OCI-LY7 (cell line): ENCODE data around the gene LPCAT3. TPM values are rescaled to one million over a fixed set of nuclear protein-coding genes. Genes with fewer than 3 reads are reported as not detected.

Source experiments
- BruUV-seq: library from RNA; stranded (reverse); fragments of 400-500 nt; replicated peaks from 2 replicates; lab custom pipeline; 2021; lab: Mats Ljungman, UMichigan
- CTCF ChIA-PET: fragments of 300-600 bp; sonication (Branson Sonifier 250); formaldehyde crosslinking; loops from one replicate; lab custom pipeline; 2022; ENCODE audit warnings: antibody characterized with exemption; ENCODE audit not compliant: unreplicated experiment; lab: Charles Lee
- POLR2A ChIA-PET: fragments of 300-600 bp; sonication (Branson Sonifier 250); formaldehyde crosslinking; loops from one replicate; lab custom pipeline; 2022; ENCODE audit warnings: antibody characterized with exemption; lab: Charles Lee
- DNase-seq: peaks from one replicate; pipeline ENCODE4 v3.0.0-alpha.2; 2015; ENCODE audit warnings: low spot score
- H2AFZ ChIP-seq: fragments of 200-600 bp; sonication (generic), shearing (Covaris generic); 2 replicates; pipeline ENCODE4 v1.6.1; 2014; ENCODE audit warnings: mild to moderate bottlenecking, antibody characterized with exemption, low read length, moderate library complexity
- H3K27ac ChIP-seq: fragments of 200-600 bp; sonication (generic); 2 replicates; pipeline ENCODE4 v1.5.1; 2014; ENCODE audit warnings: mixed run types, low read depth, mild to moderate bottlenecking, moderate library complexity, low read length, inconsistent platforms; ENCODE audit not compliant: poor library complexity, severe bottlenecking
- H3K36me3 ChIP-seq: fragments of 200-600 bp; sonication (generic); 2 replicates; pipeline ENCODE4 v1.6.1; 2014; ENCODE audit warnings: mild to moderate bottlenecking, antibody characterized with exemption, low read length, moderate library complexity, mixed read lengths; ENCODE audit not compliant: insufficient read depth
- H3K4me1 ChIP-seq: fragments of 200-600 bp; sonication (generic); 2 replicates; pipeline ENCODE4 v1.5.1; 2014; ENCODE audit warnings: mild to moderate bottlenecking, low read length; ENCODE audit not compliant: insufficient read depth, poor library complexity, severe bottlenecking
- H3K4me2 ChIP-seq: fragments of 200-600 bp; sonication (generic); 2 replicates; pipeline ENCODE4 v1.6.1; 2014; ENCODE audit warnings: mild to moderate bottlenecking, low read length
- H3K4me3 ChIP-seq: fragments of 200-600 bp; sonication (generic); 2 replicates; pipeline ENCODE4 v1.5.1; 2014; ENCODE audit warnings: mild to moderate bottlenecking, low read depth, low read length; ENCODE audit not compliant: poor library complexity, severe bottlenecking
- H3K79me2 ChIP-seq: fragments of 200-600 bp; sonication (generic); 2 replicates; pipeline ENCODE4 v1.6.1; 2016; ENCODE audit warnings: low read depth, mild to moderate bottlenecking, low read length, moderate library complexity, mixed read lengths; ENCODE audit not compliant: insufficient read depth
- H3K9me2 ChIP-seq: fragments of 200-600 bp; sonication (generic); 2 replicates; pipeline ENCODE4 v1.6.1; 2016; ENCODE audit warnings: mild to moderate bottlenecking, low read length, mixed read lengths; ENCODE audit not compliant: insufficient read depth
- H3K9me3 ChIP-seq: fragments of 200-600 bp; sonication (generic); 2 replicates; pipeline ENCODE4 v1.6.1; 2014; ENCODE audit warnings: mild to moderate bottlenecking, mixed run types, low read length, mixed read lengths
- H4K20me1 ChIP-seq: fragments of 200-600 bp; sonication (generic); 2 replicates; pipeline ENCODE4 v1.6.1; 2014; ENCODE audit warnings: mild to moderate bottlenecking, antibody characterized with exemption, low read length, moderate library complexity, mixed read lengths; ENCODE audit not compliant: insufficient read depth
- CTCF ChIP-seq: fragments of 200-600 bp; sonication (generic); conservative IDR thresholded peaks from 2 replicates; pipeline ENCODE4 v1.5.1; 2014; ENCODE audit warnings: mild to moderate bottlenecking, antibody characterized with exemption, low read length, moderate library complexity, mixed read lengths
- EZH2phosphoT487 ChIP-seq: fragments of 200-600 bp; sonication (generic); IDR thresholded peaks from 2 replicates; pipeline ENCODE4 v1.6.1; 2018; ENCODE audit warnings: low read depth, borderline replicate concordance, mild to moderate bottlenecking, mixed run types, antibody characterized with exemption, low read length, moderate library complexity, mixed read lengths
- intact Hi-C: fragments of 100-400 bp; cut with micrococcal nuclease; formaldehyde crosslinking; loops from one replicate; pipeline ENCODE4 v1.10.0; 2022; ENCODE audit not compliant: unreplicated experiment
- total RNA-seq, 2 experiments: library from RNA; depleted of rRNA in 1 of 2; stranded (reverse); fragments of >200 nt in 1 of 2; shearing (Covaris generic) in 1 of 2; gene quantifications; 2 replicates each; pipeline ENCODE4 v1.2.3, GENCODE V29; 2014 to 2022

Gene LPCAT3
- total RNA-seq, 2 experiments from 2014 or later: 17.4 to 29.7 TPM

- no TSS peak for BruUV-seq
- peak overlapping the region; percentile 3 for H3K4me3 ChIP-seq
Measured at GRCh38 chr12:6961695-6962284, 56.5 kb downstream of the LPCAT3 start.

DNA sequence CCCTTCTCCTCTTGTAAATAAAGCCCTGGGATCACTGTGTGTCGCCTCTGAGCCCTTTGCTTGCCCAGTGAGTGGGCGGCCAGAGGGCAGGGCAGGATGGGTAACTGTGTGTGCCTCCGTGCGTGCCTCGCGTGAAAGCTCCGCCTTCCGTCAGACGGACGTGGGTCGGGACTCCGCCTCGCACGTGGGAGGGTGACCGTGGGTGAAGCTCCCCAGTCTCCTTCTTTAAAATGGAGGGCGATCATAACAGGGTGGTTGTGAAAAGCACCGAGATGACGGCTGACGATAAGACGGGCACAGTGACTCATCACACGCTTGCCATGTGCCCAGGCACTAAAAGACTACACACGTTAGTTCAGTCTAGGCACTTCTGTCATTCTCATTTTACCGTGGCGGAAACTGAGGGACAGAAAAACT is 57.0 kb downstream of the LPCAT3 start:
- BruUV-seq: no TSS peak
- H2AFZ ChIP-seq: 0 out of 2 replicates have a peak overlapping the region, but pooled peaks have one; percentile 5

More at GRCh38 chr12:6961695-6962284, 56.5 kb downstream of the LPCAT3 start:
- intact Hi-C loops: loop anchor here (5.0 kb wide), 1 partner anchor 89 kb away; the partner anchor contains the start of gene SPSB2
- H2AFZ ChIP-seq: 0 out of 2 replicates have a peak overlapping the region, but pooled peaks have one; percentile 5
- peak; percentile 67 for DNase-seq
- peak overlapping the region; percentile 39 for H3K27ac ChIP-seq
- H3K9me3 ChIP-seq: no peaks in the 10 kb centered on the region
- no peaks in the 10 kb centered on the region for H3K79me2 ChIP-seq
- CTCF ChIA-PET: interaction anchor here (0.6 to 10.6 kb wide), 2 partner anchors 13 to 16 kb away, joined by 3 to 110 read pairs; partner anchors contain the start of genes C12orf57 and RNU7-1
- peak overlapping the region; percentile 75 for H3K4me2 ChIP-seq
- no peaks in the 10 kb centered on the region for H4K20me1 ChIP-seq
- TF ChIP-seq CTCF (peak; percentile 71), EZH2phosphoT487 (no peak)
- peaks cover 81% of the 10 kb centered on the region for H3K4me1 ChIP-seq
- POLR2A ChIA-PET: interaction anchor here (0.8 to 9.3 kb wide), 5 partner anchors 11 to 678 kb away, joined by 3 to 155 read pairs (median 3); partner anchors contain the start of genes C12orf57, PTPN6, RNU7-1 and USP5
- H3K9me2 ChIP-seq: no peaks in the 10 kb centered on the region
- H3K36me3 ChIP-seq: peaks cover 32% of the 10 kb centered on the region

More for the DNA sequence above, 57.0 kb downstream of the LPCAT3 start:
- TF ChIP-seq CTCF (no peak), EZH2phosphoT487 (no peak)
- peaks cover 27% of the 10 kb centered on the region for H3K36me3 ChIP-seq
- H3K79me2 ChIP-seq: no peaks in the 10 kb centered on the region
- no peaks in the 10 kb centered on the region for H4K20me1 ChIP-seq
- peak overlapping the region; percentile 75 for H3K4me2 ChIP-seq
- POLR2A ChIA-PET: interaction anchor here (0.8 to 9.3 kb wide), 4 partner anchors 10 to 679 kb away, joined by 3 to 155 read pairs (median 8); partner anchors contain the start of genes C12orf57, PTPN6 and RNU7-1
- H3K27ac ChIP-seq: peak overlapping the region; percentile 39
- DNase-seq: no peak
- intact Hi-C loops: loop anchor here (5.0 kb wide), 1 partner anchor 89 kb away; the partner anchor contains the start of gene SPSB2
- H3K4me3 ChIP-seq: peak overlapping the region; percentile 3
- no peaks in the 10 kb centered on the region for H3K9me3 ChIP-seq
- H3K4me1 ChIP-seq: peaks cover 81% of the 10 kb centered on the region
- CTCF ChIA-PET: interaction anchor here (0.6 to 10.6 kb wide), 3 partner anchors 12 to 16 kb away, joined by 3 to 110 read pairs (median 3); partner anchors contain the start of genes C12orf57 and RNU7-1
- no peaks in the 10 kb centered on the region for H3K9me2 ChIP-seq
